Measurements from ENCODE around the gene COX4I1.
"Not testable (repeated sequence)": the region's sequence is repeated elsewhere in the genome, so short reads cannot be mapped to it uniquely, and the experiment has no call there.

Gene COX4I1

DNA sequence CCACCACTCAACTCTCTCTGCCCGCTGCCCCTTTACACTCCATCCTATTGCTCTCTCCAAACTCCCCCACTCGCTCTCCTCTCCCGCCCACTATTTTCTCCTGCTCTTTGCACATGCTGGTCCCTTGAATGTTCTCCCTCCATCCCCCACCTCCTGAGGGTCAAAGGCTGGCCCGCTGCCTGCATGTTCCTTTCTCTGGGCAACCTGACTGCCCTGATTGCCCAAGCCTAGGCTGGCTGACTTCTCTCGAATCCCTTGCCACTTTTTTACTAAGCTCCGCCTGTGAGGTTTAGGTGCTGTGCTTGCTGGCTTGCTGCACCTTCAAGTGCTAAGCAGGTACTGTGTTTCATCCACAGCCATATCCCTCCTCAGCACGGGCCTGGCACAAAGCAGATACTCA lies 2.9 kb upstream of the COX4I1 start:
- Histone ChIP-seq H3K36me3 (ENCODE audit: control insufficient read depth, insufficient read depth, low read length) (peaks cover 23% of the 10 kb centered on the region), H3K27ac (ENCODE audit: insufficient read depth, low read length, poor library complexity, severe bottlenecking) (no peak overlapping the region)

DNA sequence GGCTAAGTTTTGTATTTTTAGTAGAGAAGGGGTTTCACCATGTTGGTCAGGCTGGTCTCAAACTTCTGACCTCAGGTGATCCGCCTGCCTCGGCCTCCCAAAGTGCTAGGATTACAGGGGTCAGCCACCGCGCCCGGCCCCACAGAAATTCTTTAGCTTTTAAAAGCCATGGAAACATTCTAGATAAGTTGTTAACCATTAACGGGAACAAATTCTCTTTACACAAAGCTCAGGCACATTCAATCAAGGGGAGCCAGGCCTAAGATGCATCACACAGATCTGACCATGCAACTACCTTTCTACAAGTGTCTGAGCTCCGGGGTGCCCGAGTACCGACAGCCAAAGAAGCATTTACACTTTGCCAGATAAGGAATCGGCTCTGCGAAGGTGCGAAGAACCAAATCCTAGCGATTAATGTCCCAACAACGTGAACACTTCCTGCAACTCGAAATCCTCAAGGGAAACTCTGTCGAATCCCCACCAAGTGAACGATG lies 1.2 kb upstream of the COX4I1 start:
- peaks cover 31% of the 10 kb centered on the region for H3K36me3 ChIP-seq (ENCODE audit: control insufficient read depth, insufficient read depth, low read length)
- no peak for DNase-seq

More for the DNA sequence above, 2.9 kb upstream of the COX4I1 start:
- Histone ChIP-seq H3K9me3 (ENCODE audit: control insufficient read depth, low read length) (no peaks in the 10 kb centered on the region), H3K4me3 (ENCODE audit: insufficient read depth, low read depth, low read length, poor library complexity, severe bottlenecking) (no peak overlapping the region), H3K27me3 (replicated peaks; ENCODE audit: control insufficient read depth, insufficient read depth, low read length, poor library complexity, severe bottlenecking) (no peaks in the 10 kb centered on the region), H3K4me1 (ENCODE audit: control insufficient read depth, insufficient read depth, low read length, poor library complexity, severe bottlenecking) (peaks cover 20% of the 10 kb centered on the region)
- DNase-seq, result no peak

DNA sequence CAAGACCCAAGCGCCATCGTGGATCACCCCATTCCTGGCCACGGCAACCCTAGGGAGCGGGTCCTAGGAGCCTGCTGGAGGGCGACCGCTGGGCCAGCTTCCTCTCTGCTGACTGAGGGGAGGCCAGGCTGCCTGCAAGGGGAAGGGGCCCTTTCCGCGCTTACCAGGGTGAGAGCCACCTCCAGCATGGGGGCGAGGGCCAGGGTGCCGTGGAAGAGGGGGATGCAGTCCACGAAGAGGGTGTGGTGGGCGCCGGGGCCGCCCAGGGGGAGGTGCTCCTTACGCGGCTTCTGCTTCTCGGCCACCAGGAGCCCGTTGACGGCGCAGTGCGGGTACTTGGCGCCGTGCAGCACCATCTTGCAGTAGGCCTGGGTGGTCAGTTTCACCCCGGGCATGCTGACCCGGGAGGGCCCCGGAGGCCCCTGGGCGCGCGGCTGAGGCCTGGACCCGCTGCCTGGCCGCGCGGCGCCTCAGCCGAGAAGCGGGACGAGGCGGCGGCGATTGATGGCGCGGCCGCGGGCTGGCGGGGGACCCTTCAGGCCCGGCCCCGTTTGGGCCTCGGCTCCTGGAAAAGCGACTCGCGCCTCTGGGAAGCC lies 496 bp upstream of the COX4I1 start:
- no peaks in the 10 kb centered on the region for H3K27me3 ChIP-seq (replicated peaks; ENCODE audit: control insufficient read depth, insufficient read depth, low read length, poor library complexity, severe bottlenecking)
- H3K4me1 ChIP-seq (ENCODE audit: control insufficient read depth, insufficient read depth, low read length, poor library complexity, severe bottlenecking), result peaks cover 20% of the 10 kb centered on the region
- H3K4me3 ChIP-seq (ENCODE audit: insufficient read depth, low read depth, low read length, poor library complexity, severe bottlenecking), result peak overlapping the region; percentile 89
- no peaks in the 10 kb centered on the region for H3K9me3 ChIP-seq (ENCODE audit: control insufficient read depth, low read length)
- peak overlapping the region; percentile 92 for H3K27ac ChIP-seq (ENCODE audit: insufficient read depth, low read length, poor library complexity, severe bottlenecking)
- peak in 2 of 3 donors; percentile 9 to 19 for DNase-seq
- peaks cover 33% of the 10 kb centered on the region for H3K36me3 ChIP-seq (ENCODE audit: control insufficient read depth, insufficient read depth, low read length)

More for the DNA sequence above, 1.2 kb upstream of the COX4I1 start:
- Histone ChIP-seq H3K27ac (ENCODE audit: insufficient read depth, low read length, poor library complexity, severe bottlenecking) (peak overlapping the region; percentile 92), H3K27me3 (replicated peaks; ENCODE audit: control insufficient read depth, insufficient read depth, low read length, poor library complexity, severe bottlenecking) (no peaks in the 10 kb centered on the region), H3K4me1 (ENCODE audit: control insufficient read depth, insufficient read depth, low read length, poor library complexity, severe bottlenecking) (peaks cover 20% of the 10 kb centered on the region), H3K9me3 (ENCODE audit: control insufficient read depth, low read length) (no peaks in the 10 kb centered on the region), H3K4me3 (ENCODE audit: insufficient read depth, low read depth, low read length, poor library complexity, severe bottlenecking) (peak overlapping the region; percentile 89)

DNA sequence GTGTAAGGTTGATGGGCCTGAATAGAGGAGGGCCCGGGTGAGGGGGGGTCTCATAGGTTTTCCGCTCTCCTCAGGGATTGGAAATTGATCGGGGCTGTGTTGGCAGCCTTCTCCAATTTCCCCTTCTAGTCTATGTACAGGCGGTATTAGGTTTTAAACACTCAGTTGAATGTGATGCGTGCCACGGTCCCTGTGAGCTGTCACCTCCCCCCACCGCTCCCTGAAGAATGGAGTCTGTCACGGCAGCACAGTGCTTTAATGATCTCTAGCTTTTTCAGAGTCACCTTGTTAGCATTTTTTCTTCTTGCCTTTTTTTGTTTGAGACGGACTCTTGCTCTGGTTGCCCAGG lies 800 bp downstream of the COX4I1 start:
- DNase-seq, result peak in 1 of 3 donors; percentile 20
- peak overlapping the region; percentile 92 for H3K27ac ChIP-seq (ENCODE audit: insufficient read depth, low read length, poor library complexity, severe bottlenecking)
- H3K27me3 ChIP-seq (replicated peaks; ENCODE audit: control insufficient read depth, insufficient read depth, low read length, poor library complexity, severe bottlenecking), result no peaks in the 10 kb centered on the region
- H3K9me3 ChIP-seq (ENCODE audit: control insufficient read depth, low read length), result no peaks in the 10 kb centered on the region
- peaks cover 44% of the 10 kb centered on the region for H3K36me3 ChIP-seq (ENCODE audit: control insufficient read depth, insufficient read depth, low read length)
- peaks cover 20% of the 10 kb centered on the region for H3K4me1 ChIP-seq (ENCODE audit: control insufficient read depth, insufficient read depth, low read length, poor library complexity, severe bottlenecking)
- H3K4me3 ChIP-seq (ENCODE audit: insufficient read depth, low read depth, low read length, poor library complexity, severe bottlenecking), result peak overlapping the region; percentile 89

DNA sequence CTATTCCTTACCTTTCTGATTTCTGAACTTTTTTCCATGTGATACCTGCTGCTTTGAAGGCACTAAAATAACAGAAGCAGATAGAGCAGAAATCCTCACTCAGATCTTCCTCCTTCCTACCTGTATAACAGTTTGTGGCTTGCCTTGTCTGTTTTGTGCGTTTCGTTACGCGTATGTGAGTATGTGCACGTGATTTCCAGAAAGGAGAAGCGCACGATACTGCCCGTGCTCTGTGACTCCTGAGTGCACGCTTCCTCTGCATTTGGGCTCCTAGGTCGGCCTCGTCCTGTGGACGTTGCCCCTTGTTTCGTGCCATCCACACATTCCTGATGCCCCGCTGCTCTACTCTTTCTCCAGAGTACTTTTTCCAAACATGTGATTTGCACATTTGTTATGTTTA lies 4.1 kb downstream of the COX4I1 start:
- Histone ChIP-seq H3K27me3 (replicated peaks; ENCODE audit: control insufficient read depth, insufficient read depth, low read length, poor library complexity, severe bottlenecking) (no peaks in the 10 kb centered on the region), H3K4me3 (ENCODE audit: insufficient read depth, low read depth, low read length, poor library complexity, severe bottlenecking) (no peak overlapping the region), H3K27ac (ENCODE audit: insufficient read depth, low read length, poor library complexity, severe bottlenecking) (no peak overlapping the region), H3K4me1 (ENCODE audit: control insufficient read depth, insufficient read depth, low read length, poor library complexity, severe bottlenecking) (peaks cover 15% of the 10 kb centered on the region), H3K9me3 (ENCODE audit: control insufficient read depth, low read length) (no peaks in the 10 kb centered on the region), H3K36me3 (ENCODE audit: control insufficient read depth, insufficient read depth, low read length) (peaks cover 55% of the 10 kb centered on the region)
- no peak for DNase-seq

DNA sequence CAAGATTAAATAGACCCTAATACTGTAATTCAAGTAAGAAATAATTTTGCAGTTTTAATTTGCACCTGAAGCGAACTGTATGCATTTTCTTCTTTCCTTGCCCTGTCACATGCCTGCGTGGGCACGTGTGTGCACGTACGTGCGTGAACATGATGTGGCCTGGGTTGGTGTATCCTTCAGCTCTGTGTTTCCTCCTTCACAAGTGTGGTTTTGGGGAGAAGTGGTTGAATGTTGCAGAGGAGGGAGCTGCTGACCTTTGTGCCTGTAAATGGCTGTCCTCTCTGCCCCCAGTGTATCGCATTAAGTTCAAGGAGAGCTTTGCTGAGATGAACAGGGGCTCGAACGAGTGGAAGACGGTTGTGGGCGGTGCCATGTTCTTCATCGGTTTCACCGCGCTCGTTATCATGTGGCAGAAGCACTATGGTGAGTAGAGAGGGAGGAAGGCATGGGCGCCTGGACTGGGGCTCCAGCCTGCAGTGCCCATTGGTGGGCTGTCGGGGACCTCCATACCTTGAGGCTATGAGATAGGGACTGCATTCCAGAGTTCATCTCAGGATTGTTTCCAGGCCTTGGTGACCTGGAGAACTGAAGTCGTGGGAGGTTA lies 6.0 kb downstream of the COX4I1 start:
- no peak for DNase-seq
- Histone ChIP-seq H3K4me3 (ENCODE audit: insufficient read depth, low read depth, low read length, poor library complexity, severe bottlenecking) (no peak overlapping the region), H3K36me3 (ENCODE audit: control insufficient read depth, insufficient read depth, low read length) (peaks cover 55% of the 10 kb centered on the region), H3K27ac (ENCODE audit: insufficient read depth, low read length, poor library complexity, severe bottlenecking) (no peak overlapping the region), H3K27me3 (replicated peaks; ENCODE audit: control insufficient read depth, insufficient read depth, low read length, poor library complexity, severe bottlenecking) (no peaks in the 10 kb centered on the region), H3K9me3 (ENCODE audit: control insufficient read depth, low read length) (no peaks in the 10 kb centered on the region), H3K4me1 (ENCODE audit: control insufficient read depth, insufficient read depth, low read length, poor library complexity, severe bottlenecking) (peaks cover 7% of the 10 kb centered on the region)

DNA sequence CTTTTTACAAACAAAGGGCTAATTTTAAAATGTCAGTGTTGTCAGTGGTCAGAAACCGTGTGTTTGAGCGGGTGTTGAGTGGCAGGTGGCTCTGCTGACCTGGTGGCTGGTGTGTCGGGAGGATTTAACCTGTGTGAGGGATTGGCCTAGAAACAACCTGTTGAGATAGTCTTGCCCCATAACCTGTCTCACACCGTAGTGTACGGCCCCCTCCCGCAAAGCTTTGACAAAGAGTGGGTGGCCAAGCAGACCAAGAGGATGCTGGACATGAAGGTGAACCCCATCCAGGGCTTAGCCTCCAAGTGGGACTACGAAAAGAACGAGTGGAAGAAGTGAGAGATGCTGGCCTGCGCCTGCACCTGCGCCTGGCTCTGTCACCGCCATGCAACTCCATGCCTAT lies 7.0 kb downstream of the COX4I1 start:
- Histone ChIP-seq H3K36me3 (ENCODE audit: control insufficient read depth, insufficient read depth, low read length) (peaks cover 53% of the 10 kb centered on the region), H3K27me3 (replicated peaks; ENCODE audit: control insufficient read depth, insufficient read depth, low read length, poor library complexity, severe bottlenecking) (no peaks in the 10 kb centered on the region), H3K9me3 (ENCODE audit: control insufficient read depth, low read length) (no peaks in the 10 kb centered on the region), H3K4me3 (ENCODE audit: insufficient read depth, low read depth, low read length, poor library complexity, severe bottlenecking) (no peak overlapping the region), H3K4me1 (ENCODE audit: control insufficient read depth, insufficient read depth, low read length, poor library complexity, severe bottlenecking) (no peaks in the 10 kb centered on the region), H3K27ac (ENCODE audit: insufficient read depth, low read length, poor library complexity, severe bottlenecking) (no peak overlapping the region)
- DNase-seq, result no peak

DNA sequence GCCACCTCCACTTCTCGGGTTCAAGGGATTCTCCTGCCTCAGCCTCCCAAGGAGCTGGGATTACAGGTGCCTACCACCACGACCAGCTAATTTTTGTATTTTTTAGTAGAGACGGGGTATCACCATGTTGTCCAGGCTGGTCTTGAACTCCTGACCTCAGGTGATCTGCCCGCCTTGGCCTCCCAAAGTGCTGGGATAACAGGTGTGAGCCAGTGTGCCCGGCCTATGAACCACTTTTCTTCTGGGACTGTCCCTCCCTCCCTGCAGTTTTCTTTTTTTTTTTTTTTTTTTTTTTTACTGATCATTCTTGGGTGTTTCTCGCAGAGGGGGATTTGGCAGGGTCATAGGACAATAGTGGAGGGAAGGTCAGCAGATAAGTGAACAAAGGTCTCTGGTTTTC lies 7.8 kb downstream of the COX4I1 start:
- not testable (repeated sequence) for H3K27ac ChIP-seq (ENCODE audit: insufficient read depth, low read length, poor library complexity, severe bottlenecking); H3K27me3 ChIP-seq (replicated peaks; ENCODE audit: control insufficient read depth, insufficient read depth, low read length, poor library complexity, severe bottlenecking); H3K4me1 ChIP-seq (ENCODE audit: control insufficient read depth, insufficient read depth, low read length, poor library complexity, severe bottlenecking); H3K4me3 ChIP-seq (ENCODE audit: insufficient read depth, low read depth, low read length, poor library complexity, severe bottlenecking); H3K9me3 ChIP-seq (ENCODE audit: control insufficient read depth, low read length); DNase-seq
- peaks cover 45% of the 10 kb centered on the region for H3K36me3 ChIP-seq (ENCODE audit: control insufficient read depth, insufficient read depth, low read length)

DNA sequence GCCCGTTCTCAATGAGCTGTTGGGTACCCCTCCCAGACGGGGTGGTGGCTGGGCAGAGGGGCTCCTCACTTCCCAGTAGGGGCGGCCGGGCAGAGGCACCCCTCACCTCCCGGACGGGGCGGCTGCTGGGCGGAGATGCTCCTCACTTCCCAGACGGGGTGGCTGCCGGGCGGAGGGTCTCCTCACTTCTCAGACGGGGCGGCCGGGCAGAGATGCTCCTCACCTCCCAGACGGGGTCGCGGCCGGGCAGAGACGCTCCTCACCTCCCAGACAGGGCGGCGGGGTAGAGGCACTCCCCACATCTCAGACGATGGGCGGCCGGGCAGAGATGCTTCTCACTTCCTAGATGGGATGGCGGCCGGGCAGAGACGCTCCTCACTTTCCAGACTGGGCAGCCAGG lies 8.6 kb downstream of the COX4I1 start:
- not testable (repeated sequence) for H3K27ac ChIP-seq (ENCODE audit: insufficient read depth, low read length, poor library complexity, severe bottlenecking); H3K9me3 ChIP-seq (ENCODE audit: control insufficient read depth, low read length); H3K4me1 ChIP-seq (ENCODE audit: control insufficient read depth, insufficient read depth, low read length, poor library complexity, severe bottlenecking); H3K4me3 ChIP-seq (ENCODE audit: insufficient read depth, low read depth, low read length, poor library complexity, severe bottlenecking); H3K27me3 ChIP-seq (replicated peaks; ENCODE audit: control insufficient read depth, insufficient read depth, low read length, poor library complexity, severe bottlenecking); DNase-seq
- peaks cover 38% of the 10 kb centered on the region for H3K36me3 ChIP-seq (ENCODE audit: control insufficient read depth, insufficient read depth, low read length)

DNA sequence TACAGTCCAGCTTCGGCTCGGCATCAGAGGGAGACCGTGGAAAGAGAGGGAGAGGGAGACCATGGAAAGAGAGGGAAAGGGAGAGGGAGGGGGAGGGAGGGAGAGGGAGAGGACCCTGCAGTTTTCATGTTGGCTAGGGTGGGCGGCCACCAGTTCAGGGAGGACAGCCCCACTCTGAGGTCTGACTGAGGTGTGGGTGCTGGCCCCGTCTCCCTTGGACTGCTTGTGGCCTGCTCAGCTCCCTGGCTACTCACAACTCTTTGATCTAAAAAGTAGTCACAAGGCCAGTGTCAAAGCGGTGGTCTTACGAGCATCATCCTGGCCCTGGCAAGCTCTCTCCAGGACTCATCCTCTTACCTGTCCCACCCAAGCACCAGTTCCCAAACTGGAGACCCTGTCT lies 9.4 kb downstream of the COX4I1 start:
- no peaks in the 10 kb centered on the region for H3K9me3 ChIP-seq (ENCODE audit: control insufficient read depth, low read length)
- H3K27me3 ChIP-seq (replicated peaks; ENCODE audit: control insufficient read depth, insufficient read depth, low read length, poor library complexity, severe bottlenecking), result no peaks in the 10 kb centered on the region
- peaks cover 29% of the 10 kb centered on the region for H3K36me3 ChIP-seq (ENCODE audit: control insufficient read depth, insufficient read depth, low read length)
- no peaks in the 10 kb centered on the region for H3K4me1 ChIP-seq (ENCODE audit: control insufficient read depth, insufficient read depth, low read length, poor library complexity, severe bottlenecking)
- no peak overlapping the region for H3K4me3 ChIP-seq (ENCODE audit: insufficient read depth, low read depth, low read length, poor library complexity, severe bottlenecking)
- no peak for DNase-seq
- no peak overlapping the region for H3K27ac ChIP-seq (ENCODE audit: insufficient read depth, low read length, poor library complexity, severe bottlenecking)

All from effector memory CD4-positive, alpha-beta T cell (primary cell).